A172 (cell line): ENCODE results near the gene PLA2G3. TPM values are rescaled to one million over a fixed set of nuclear protein-coding genes. Genes with fewer than 3 reads are reported as not detected.
"Not testable (repeated sequence)": the region's sequence is repeated elsewhere in the genome, so short reads cannot be mapped to it uniquely, and the experiment has no call there.

Experiments used
- DNase-seq: peaks from one replicate; pipeline ENCODE4 v3.0.0-alpha.2; 2015; ENCODE audit warnings: low spot score
- total RNA-seq: library from RNA; depleted of rRNA; stranded (reverse); fragments of >200 nt; shearing (Covaris generic); gene quantifications from 2 replicates; pipeline ENCODE4 v1.2.3, GENCODE V29; 2014; rRNA removed

PLA2G3 gene, protein sequence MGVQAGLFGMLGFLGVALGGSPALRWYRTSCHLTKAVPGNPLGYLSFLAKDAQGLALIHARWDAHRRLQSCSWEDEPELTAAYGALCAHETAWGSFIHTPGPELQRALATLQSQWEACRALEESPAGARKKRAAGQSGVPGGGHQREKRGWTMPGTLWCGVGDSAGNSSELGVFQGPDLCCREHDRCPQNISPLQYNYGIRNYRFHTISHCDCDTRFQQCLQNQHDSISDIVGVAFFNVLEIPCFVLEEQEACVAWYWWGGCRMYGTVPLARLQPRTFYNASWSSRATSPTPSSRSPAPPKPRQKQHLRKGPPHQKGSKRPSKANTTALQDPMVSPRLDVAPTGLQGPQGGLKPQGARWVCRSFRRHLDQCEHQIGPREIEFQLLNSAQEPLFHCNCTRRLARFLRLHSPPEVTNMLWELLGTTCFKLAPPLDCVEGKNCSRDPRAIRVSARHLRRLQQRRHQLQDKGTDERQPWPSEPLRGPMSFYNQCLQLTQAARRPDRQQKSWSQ
- not detected in 2 replicates for total RNA-seq

DNA sequence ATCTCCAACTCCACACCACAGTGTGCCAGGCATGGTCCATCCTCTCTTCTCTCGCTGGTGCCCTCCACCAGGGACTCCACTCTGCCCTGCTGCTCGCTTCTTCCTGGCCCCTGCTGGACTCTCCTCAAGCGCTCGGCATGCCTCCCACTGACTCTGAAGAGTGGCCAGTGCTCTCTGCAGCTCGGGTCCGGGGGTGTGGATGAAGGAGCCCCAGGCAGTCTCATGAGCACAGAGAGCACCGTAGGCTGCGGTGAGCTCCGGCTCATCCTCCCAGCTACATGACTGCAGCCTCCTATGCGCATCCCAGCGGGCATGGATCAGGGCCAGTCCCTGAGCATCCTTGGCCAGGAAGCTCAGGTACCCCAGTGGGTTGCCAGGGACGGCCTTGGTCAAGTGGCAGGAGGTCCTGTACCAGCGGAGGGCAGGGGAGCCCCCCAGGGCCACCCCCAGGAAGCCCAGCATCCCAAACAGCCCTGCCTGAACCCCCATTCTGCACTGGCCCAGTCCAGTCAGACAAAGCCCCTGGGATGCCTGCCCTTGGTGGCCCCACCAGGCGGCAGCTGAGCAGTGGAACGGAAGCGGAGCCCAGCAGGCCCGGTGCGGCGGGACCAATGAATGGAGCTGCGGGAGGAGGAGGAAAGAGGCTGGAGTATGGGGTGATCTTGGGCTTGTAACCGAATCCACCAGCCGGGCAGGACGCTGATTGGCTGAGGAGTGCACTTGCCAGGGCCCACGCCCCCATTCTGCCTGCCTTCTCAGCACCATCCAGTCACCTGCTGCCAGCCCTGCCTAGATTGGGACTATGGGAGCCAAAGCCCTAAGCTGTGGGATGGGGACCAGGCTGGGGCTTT lies at the start of gene PLA2G3:
Gene PLA2G3 (minus strand): TSS at position 643 of the 851 bp plus-strand sequence. CDS start 154 bp downstream, at position 489.
- no peak for DNase-seq

DNA sequence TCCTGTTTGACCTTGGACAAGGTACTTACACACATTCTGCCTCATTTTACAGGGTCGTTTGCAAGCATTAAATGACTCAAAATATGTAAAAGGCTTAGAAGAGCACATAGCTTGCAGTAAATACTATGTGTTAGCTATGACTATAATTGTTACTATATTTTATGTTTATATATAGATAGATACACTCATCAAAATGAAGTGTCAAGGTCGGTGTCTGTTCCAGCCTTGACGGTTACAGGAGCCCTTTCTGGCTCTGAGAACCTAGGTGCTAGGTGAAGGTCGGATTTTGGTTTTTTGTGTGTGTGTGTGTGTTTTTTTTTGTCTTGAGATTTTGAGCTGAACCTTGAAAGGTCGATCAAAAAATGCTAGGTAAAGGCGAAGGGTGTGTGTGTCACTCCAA lies 47.3 kb upstream of the PLA2G3 start:
- DNase-seq: no peak

DNA sequence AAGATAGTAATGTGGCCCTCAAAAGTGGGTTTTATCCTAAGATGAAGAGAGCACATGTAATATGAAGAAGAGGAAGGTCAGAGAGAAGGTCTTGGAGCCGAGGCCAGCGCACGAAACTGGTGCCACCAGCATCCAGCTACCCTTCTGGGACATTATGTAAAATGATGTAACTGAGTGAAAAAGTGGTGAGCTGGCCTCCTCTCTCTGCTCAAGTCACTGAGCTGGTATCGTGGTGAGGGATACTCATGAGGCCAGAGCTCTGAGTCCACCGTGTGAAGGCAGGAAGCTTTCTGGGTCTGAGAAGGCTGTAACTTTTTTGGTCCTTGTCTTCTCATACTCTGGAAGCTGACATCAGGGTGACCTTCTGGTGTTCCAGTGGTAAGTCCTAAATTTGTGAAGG lies 44.7 kb upstream of the PLA2G3 start:
- DNase-seq: no peak

DNA sequence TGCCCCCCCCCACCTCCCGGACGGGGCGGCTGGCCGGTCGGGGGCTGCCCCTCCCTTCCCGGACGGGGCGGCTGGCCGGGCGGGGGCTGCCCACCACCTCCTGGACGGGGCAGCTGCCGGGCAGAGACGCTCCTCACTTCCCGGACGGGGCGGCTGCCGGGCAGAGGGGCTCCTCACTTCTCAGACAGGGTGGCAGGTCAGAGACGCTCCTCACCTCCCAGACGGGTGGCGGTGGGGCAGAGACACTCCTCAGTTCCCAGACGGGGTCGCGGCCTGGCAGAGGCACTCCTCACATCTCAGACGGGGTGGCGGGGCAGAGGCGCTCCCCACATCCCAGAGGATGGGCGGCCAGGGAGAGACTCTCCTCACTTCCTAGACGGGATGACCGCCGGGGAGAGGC lies 43.7 kb upstream of the PLA2G3 start:
- DNase-seq: no peak

DNA sequence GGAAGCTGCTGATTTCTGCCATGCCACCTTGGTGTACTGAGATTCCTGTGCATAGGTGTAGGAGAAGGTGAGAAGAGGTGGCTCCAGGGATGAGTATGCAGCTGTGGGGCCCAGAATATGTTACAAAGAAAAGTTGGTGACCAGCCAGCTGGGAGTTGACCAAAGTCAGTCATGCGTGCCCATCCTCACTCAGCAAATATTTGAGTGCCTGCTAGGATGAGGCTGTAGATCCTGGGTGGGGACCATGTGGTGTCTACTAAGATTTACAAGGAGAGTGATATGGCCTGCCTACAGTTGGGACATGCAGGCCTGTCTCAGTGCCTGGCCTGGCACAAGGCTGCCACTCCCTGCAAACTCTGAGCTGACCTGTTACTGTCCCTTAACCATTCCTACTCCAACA lies 39.0 kb upstream of the PLA2G3 start:
- peak; percentile 43 for DNase-seq

DNA sequence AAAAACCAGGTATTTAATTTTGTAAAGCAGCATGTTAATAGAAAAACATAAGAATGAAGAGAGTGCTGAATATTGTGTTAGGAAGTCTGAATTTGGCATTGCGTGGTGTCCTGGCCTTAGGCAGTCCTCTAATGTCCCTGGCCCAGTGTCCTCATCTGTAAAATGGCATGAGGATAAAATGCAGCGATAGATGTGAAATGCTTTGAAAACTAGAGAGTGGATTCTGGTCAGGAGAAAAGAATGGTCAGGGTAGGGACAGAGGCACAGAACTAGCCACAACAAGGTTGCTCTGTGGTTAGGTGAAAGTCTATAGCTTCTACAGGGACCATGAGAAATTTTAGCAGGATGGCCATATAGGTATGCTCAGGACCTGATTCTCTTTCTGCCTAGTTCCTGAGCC lies 38.6 kb upstream of the PLA2G3 start:
- DNase-seq: no peak

DNA sequence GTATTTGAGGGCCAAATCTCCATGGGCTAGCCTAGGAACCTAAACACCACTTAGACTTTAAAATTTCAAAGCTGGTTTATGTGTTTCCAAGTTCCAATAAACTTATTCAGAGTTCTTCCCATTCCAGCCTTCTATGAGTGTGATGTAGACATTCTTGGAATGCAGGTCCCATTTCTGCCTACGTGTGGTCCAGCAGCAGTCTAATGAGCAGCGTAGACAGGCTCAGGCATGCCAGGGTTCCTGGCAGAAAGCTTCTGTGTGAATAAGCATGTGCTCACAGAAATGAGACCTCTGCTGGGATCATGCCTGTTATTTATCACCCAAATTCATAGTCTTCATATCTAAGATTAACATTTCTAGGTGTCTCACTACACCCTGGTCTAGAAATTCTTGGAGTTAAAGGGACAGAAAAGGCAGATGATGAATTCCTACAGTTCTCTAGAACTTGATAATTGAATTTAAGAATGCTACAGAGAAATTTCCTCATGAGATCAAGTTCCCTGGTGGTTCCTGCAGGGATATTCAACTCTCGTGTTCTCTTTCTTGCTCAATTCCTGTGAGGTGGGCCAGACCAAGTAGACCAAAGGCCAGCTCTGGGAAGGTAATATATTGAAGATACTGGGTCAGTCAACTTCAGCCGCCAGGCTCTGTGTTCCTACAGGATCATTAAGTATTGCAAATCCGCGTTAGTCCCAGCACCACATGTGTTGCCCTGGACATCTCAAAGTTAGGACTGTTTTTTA lies 37.3 kb upstream of the PLA2G3 start:
- peak; percentile 54 for DNase-seq

DNA sequence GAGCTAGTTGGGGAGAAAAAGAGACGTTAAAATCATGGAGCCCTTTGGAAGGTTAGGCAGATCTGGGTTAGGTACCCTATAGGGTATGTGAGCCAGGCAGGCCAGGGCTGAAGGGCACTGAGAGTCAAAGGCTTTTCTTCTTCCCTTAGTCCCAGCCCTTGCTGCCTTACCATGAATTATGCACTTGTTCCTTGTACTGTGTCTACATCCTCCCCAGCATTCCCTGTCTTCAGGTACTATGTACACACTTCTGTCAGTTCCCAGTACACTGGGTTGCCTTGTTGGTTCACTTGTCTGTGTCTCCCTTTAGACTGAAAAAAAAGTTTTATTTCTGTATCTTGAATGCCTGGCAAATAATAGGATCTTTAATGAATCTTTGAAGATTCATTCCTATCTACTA lies 36.6 kb upstream of the PLA2G3 start:
- no peak for DNase-seq

DNA sequence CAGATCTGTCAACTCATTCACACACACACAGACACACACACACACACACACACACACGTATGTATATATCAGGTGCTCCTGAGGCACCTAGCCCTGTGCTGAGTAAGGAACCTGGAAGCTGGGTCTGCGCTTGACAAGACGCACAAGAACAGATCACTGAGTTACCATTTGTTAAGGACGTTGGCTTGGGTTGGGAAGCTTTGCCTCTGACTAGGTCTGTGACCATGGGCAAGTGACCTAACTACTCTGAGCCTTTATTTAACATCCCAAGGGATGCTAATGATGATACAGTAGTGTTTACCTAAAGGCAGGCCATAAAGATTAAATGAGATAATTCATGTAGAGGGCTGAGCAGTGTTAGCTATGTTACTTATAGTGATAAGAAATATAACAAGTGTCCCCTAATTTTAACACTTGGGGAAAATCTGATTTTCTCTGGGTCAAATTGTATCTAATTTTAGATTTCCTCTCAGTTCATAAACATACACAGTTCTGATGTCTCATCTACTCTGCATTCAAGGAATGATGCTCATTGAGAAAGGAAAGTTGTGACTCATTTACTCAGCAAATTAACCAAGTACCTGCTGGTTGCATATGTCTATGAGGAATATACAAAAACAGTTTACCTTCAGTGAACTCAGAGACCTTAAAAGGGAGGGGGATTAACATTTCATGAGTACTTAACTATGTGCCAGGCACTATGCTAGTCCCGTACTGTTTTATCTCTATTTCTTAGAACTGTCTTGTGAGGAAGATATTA lies 33.3 kb upstream of the PLA2G3 start:
- DNase-seq: peak; percentile 77

DNA sequence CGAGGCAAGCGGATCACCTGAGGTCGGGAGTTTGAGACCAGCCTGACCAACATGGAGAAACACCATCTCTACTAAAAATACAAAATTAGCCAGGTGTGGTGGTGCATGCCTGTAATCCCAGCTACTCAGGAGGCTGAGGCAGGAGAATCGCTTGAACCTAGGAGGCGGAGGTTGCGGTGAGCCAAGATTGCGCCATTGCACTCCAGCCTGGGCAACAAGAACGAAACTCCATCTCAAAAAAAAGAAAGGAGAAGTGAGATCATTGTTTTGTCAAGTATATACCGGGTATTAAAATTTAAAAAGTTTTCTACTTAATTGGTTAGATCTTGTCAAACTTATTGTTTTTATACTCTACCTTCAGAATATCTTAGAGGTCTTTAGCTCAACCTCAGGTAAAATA lies 31.4 kb upstream of the PLA2G3 start:
- not testable (repeated sequence) for DNase-seq

DNA sequence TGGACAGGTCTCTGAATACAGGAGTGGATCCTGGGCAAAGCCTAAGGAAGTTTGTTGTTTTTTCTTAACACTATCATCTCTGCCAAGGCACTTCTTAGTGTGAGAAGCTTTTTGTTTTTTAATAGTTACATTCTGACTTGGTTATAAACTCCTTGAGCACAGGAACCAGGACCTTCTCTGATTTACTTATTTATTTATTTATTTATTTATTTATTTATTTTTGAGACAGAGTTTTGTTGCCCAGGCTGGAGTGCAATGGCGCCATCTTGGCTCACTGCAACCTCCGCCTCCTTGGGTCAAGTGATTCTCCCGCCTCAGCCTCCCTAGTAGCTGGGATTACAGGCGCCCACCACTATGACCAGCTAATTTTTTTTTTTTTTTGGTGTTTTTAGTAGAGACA lies 30.7 kb upstream of the PLA2G3 start:
- DNase-seq: no peak

DNA sequence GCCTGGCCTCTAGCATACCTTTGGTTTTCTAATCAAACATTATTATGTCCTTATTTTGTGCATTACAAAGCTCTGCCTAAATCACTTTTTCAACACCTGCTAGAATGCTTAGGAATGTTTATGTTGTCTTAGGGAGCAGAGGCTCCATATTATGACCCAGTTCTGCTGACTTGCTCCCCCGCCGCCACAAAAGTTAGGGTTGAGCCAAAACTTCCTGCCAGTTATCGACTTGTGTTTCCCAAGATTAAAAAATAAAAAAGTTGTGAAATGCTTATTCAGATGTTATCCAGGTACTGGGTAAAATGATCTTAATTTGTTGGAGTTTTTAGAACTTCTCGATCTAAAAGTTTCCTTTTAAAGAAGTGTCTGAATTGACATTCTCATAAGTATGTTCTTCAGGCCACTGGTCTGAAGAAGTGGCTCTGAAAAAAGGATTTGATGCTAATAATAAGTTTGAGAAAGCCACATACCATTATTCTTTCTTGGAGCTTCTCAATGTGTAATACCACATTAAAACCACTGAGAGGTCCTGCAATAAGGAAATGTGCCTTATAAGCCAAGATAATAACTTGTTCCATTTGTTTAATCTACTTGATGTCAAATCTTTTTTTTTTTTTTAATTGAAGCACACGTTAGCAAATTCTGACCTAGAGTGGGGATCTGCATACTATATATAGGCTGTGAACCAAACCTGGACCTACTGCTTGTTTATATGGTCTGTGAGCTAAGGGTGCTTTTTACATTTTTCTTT lies 21.9 kb upstream of the PLA2G3 start:
- no peak for DNase-seq

DNA sequence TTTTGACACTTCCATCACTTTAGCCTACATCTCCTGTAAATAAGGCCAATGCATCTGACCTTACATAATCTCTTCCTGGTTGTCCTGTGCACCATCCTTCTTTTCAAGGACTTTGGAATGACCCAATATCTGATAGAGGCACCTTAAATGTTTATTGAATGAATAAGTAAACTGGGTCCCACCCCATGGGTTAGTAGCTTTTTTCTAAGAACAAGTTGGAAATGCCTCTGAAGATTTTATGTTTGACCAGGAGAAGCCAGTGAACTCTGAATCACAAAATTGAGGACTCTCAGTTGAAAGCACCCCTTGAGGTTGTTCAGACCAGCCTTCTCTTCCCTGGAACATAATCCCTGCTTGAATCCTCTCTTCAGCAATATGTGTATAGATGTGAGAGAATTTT lies 21.1 kb upstream of the PLA2G3 start:
- no peak for DNase-seq

DNA sequence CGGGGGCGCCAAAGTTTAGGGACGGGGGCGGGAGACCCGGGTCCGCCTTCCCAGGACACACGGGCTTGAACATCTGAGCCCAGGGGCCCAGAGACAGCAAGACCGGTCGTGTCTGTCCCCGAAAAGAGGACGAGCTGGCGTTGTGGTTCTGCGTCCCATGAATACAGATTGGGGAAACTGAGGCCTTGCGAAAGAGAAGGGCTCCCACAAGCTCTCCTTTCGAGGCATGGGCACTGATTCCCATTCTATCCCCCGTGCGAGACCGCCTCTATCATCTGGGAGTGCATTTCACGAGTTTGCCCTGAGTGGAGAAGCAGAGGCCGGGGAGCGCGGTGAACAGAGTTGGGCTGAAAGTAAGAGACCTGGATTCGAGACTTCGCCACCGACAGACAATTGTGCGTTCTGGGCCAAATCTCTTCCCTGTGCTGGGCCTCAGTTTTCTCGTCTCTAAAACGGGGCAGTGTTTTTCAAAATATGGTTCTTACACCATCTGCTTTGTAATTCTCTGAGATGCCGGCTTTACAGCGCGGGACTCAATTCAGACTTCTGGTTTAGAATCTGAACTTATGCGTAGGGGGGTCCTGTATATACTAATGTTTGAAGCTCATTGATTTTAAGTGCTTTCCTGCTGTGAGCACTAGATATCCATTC lies 20.1 kb upstream of the PLA2G3 start:
- DNase-seq: no peak

DNA sequence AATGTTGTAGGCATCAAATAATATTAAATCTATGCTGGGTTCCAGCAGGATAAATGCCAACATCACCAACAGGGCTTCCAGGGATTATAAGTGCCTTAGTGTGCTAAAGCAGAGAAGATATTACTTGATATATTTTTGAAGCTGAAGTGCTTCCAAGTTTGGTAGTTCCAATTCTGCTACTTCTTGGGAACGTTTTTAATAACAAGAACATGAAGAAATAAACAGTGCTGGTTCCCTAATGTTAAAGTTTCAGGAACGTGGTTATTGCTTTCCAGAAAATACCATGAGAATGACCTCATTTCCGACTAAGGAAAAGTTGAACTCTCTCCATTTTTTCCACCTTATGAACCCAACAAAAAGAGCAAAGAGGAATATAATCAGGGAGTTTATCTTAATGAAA lies 15.1 kb upstream of the PLA2G3 start:
- DNase-seq: no peak

DNA sequence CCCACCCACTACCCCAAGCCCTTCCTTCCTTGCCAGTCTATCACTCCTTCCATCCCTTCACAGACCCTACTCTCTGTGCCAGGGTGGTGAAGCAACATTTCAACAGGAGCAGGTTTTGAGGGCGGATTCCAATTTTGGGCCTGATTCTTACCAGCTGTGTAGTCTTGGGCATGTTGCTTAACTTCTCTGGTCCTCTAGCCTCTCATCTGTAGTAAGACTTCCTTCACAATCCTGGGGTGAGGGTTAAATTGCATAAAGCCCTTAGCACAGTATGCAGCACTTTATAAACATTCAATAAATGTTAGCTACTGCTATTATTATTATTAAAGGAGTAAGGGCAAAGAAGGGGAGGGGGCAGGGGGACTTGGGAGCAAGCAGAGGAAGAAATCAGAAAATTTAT lies 14.7 kb upstream of the PLA2G3 start:
- DNase-seq: no peak

DNA sequence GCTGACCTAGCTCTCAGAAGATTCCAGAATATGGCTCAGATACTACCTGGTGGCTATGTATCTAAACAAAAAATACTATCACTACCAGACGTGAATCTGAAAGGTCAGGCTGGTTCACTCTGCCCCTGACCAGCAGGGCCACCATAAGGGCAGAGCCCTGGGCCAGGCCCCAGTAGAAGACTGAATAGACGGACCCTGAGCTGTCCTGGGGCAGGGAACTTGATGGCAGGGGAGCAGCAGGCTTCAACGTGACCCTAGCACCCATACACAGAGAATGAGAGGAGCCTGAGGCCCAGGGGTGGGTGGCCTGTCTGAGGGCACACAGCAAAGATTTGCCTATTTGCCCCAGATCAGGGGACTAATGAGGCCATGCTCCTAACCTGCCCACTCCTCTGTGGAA lies 13.0 kb upstream of the PLA2G3 start:
- no peak for DNase-seq

DNA sequence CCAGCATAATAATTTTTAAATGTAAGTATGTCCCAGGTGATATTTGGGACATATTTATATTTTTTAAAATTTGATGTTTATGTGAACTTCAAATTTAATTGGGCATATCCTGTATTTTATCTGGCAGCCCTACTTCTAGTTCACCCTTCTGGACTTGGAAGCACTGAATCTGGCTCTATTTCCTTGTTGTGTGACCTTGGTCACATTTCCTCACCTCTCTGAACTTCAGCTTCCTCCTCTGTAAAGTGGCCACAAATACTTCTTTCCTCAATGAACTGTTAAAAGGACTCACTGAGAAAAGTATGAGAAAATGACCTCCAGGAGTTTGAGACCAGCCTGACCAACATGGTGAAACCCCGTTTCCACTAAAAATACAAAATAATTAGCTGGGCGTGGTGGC lies 11.6 kb upstream of the PLA2G3 start:
- DNase-seq: no peak

DNA sequence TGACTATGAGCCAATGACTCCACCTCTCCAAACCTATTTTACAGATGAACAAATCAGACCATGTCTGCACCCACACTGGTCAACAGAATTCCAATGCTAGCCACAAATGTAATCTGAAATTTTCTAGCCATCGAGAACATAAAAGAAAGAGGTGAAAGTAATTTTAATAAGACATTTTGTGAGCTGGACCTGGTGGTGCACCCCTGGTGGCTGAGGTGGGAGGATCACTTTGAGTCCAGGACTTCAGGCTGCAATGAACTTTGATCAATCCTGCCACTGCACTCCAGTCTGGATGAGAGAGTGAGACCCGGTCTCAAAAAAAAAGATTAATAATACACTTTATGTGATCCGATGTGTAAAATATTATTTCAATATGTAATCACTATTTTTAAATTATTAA lies 10.3 kb upstream of the PLA2G3 start:
- no peak for DNase-seq
